Stimulated activated CD8-positive, alpha-beta memory T cell treated with anti-CD3 and anti-CD28 coated beads, Interleukin-15, amount 100 ng/mL, for 24 hours (primary cell): ENCODE results near the gene RNF133.

Experiments
- DNase-seq: peaks from one replicate; pipeline ENCODE4 v3.0.0-alpha.2; 2020; ENCODE audit warnings: low read depth

The RNF133 gene, protein sequence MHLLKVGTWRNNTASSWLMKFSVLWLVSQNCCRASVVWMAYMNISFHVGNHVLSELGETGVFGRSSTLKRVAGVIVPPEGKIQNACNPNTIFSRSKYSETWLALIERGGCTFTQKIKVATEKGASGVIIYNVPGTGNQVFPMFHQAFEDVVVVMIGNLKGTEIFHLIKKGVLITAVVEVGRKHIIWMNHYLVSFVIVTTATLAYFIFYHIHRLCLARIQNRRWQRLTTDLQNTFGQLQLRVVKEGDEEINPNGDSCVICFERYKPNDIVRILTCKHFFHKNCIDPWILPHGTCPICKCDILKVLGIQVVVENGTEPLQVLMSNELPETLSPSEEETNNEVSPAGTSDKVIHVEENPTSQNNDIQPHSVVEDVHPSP

DNA sequence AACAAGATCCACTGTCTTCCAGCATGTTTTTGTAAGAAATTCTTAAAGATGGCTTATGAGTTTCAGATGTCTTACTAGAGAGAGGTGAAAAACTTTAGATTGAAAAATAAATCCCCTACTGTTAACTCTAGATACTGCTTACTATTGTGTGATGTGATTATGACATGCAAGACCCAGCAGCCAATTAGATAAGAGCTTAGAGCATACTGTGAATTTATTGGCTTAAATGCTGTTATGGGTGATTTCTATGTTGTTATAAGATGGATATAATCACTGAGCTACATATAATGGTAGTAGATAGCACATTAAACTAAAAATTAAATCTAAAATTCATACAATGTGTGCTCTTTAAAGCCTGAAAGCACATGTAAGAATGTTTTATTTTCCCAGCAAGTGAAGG is at the start of gene RNF133:
RNF133 (minus strand) TSS at position 101 of the 400 bp plus-strand sequence. CDS start 199 bp downstream, outside the sequence.
- no peak for DNase-seq

DNA sequence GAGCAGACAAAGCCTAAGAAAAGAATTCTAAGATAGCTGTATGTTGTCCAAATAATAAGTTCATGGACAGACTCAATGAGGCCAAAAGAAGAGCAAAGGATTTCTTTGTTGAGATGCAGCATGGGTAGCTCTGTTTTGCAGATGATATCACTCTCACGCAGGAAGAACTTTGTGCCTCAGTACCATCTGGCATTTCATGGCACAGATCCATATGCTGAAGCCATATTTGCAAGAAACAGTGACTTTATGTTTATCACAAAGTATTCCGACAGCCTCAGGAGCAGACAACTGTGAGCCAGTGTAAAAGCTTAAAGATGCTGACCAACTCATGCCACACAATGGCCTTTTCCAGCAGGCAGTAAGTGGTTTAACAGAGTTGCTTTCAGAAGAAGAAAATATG is 49.3 kb upstream of the RNF133 start:
- DNase-seq = no peak

DNA sequence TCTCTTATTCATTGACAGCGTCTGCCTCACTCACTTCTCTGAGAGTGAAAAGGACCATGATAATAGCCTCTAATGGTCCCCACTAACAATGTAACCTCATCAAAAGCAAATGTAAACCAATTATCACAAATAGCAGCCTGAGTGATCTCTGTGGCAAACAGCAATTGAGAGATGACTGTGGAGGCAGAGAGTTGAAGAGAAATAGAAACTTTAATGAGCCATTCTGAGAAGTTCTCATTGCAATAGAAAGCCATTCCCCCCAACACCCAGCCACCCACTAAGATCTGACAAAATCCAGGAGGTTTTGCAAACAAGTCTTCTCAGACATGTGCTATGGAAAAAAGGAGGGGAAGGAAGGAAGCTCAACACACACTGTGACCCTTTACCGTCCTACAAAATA is 48.0 kb upstream of the RNF133 start:
- DNase-seq = no peak

DNA sequence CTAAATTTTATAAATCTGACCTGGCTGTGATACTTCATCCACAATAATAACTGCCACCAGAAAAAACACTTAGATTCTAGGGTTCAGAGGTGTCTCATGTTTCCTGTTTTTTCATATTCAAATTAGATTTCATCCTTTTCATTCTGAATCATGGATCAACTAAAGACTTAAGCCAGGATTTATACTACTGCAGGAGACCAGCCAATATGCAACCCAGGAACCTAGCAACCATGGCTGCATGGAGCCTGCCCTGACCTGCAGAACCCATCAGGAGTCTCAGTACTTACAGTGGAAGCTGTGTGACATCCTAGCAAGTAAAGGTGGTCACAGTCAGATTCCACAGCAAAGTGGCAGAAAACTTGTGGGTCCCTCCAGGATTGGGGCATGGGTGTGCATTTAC is 44.3 kb upstream of the RNF133 start:
- no peak for DNase-seq

DNA sequence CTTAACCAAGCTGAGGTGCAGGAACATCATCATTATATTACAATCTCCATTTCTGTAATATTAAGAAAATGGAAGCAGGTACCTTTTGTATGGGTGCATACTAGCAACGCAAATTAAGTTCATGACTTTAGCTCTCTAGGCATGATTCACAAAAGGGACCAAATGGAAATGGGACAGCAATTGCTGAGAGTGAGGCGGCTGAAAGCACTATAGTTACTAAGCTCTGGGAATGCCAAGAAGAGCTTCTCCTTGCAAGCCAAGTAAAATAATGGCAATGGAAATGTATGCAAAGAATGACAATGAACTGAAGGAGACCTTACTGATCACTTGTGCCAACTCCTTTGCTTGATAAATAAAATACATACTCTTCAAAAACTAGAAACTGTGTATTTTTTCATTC is 40.0 kb upstream of the RNF133 start:
- no peak for DNase-seq

DNA sequence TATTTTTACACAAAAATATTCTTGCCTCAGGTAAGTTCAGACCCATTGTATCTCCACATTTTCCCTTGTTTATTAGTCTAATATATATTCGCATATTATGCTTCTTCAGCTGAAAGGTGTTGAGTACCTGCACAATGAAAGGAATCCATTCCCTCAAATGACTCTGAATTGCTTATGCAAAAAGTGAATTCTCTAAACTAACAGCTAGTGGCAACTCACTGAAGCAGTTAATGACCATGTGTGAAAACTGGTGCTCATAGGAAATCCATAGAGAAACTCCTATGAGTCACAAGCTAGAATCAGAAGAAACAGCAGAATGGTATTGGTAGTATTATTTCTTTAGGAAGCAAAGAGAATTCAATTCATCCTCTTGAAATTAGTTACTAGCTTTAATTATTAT is 37.3 kb upstream of the RNF133 start:
- DNase-seq = no peak

DNA sequence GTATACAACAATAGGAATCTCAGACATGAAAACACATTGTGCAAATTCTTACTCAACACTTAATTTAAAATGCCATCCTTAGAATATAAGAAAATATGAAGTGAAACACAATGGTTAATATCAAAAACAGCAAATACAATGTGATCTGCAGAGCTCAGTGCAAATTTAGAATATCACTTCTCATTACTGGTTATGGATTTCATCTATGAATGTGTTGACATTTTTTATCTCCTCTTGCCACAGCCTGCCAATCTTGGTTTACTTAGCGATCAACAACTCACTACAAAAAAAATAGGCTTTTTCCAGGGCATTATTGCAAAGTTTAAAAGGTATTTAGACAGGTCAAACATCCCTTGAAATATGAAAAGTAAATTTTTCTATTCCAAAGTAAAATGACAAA is 28.8 kb upstream of the RNF133 start:
- DNase-seq = no peak

DNA sequence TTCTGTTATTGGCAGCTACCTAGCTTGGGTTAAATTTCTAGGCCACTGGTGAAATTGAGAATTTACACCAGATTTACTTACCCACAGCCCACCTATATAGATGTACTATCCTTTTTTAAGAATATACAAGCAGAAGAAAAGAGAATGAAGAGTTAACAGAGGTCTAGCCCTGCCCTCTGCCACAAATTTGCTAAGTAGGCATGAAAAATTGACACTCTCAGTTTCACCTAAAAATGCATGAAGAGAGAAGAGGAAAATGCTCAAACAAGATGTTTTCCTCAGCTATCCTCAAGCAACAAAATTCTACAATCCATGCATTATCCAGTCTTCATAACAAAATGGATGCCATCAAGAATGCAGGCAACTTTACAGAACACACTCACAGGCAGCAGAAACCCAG is 28.4 kb upstream of the RNF133 start:
- no peak for DNase-seq

DNA sequence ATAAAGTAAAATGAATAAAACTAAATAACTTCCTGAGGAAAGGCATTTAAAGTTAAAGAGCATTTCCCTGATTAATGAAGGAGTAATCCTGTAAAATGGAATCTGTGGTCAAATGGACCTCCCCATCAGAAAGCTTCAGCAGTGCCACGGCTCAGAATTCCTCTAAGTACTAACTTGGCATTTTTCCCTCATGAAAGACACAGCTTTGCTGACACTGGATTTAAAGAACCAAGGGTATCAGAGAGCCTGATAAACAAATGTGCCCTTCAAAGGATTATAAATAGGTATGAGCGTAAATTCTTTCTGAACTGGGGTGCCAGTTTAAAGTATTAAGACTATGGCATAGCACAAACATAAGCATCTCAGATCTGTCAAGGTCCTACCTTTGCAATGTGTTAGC is 28.0 kb upstream of the RNF133 start:
- no peak for DNase-seq

DNA sequence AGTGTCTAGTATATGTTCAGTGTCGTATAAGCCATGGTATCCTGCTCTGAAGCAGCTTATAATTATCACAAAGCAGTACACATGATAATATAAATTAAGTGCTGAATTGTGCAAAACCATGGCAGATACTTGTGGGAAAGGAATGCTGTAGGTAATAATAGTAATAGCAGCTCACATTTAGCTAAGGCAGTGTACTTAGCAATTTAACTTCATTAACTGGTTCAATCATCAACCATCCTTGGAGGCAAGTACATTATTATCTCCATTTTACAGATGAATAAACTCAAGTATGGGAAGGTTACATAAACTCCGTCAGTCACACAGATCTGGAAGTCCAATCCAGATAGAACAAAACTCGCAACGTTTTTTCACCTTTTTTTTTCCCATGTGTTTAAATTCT is 25.4 kb upstream of the RNF133 start:
- no peak for DNase-seq

DNA sequence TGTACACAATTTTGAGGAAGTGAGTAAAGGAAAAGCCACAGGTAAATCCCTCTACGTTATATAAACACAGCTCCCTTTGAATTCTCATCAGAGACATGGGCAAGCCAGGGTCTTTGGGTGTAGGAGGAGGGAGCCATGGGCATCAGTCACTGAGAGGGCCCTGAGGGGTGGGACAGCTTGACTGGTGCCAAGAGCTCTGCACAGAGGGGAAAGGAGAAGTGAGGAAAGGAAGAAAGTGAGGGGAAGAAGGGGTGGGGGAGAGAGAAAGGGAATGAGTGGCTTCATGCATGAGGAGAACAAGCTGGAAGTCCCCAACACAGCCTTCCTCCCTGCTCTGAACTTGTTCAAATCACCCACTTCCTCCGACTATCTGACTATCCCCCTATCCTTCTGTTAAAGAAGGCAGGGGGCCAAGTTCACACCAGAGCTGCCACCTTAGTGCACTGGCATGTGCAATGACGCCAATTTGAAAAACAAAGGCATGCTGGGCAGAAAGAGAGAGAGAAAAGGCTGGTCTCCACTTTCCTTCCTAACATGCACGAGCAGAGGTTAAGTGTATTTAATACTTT is 20.2 kb upstream of the RNF133 start:
- DNase-seq = no peak

DNA sequence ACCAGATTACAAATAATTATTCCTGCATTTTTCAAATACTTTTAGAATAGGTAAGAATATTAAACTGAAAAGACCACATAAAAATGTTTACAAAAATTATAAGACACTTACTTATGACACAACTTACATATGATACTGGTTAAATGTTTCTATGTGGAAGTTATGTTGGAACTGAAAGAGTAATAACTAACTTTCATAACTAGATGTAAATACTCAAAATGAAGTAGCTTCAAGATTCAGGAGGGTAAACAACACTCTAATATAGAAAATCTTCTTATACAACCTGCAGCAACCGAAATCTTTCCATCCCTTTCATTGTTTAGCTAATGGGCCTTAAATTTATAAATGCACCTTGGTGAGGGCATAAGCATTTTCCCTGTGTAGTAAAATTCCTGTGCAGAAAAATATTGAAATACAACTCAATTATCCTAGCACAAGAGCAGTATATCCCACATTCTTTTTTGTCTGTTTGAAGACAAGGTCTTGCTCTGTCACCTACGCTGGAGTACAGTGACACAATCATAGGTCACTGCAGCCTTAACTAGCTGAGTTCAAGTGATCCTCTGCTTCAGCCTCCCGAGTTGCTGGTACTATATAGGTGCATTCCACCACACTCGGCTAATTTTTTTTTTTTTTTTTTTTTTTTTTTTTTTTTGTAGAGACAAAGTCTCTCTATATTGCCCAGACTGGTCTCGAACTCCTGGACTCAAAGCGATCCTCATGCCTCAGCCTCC is 18.6 kb upstream of the RNF133 start:
- DNase-seq = no peak

DNA sequence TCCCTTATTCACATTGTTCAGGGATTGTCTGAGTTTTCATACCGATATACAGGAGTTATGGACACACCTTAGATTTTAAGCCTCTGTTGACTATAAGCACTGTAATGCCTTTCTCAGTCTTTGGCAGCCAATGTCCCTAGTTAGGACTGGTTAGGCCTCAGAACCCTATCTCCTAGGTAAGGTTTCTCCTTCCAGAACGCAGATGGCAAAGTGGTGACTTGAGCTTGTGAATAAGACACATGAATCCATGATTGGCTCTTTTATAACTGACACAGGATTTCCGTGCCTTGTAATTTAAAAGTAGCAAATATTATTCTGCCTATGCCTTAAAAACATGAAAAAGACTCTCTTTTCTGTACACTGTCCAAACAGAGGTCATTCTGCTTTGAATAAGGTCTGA is 16.3 kb upstream of the RNF133 start:
- DNase-seq = no peak

DNA sequence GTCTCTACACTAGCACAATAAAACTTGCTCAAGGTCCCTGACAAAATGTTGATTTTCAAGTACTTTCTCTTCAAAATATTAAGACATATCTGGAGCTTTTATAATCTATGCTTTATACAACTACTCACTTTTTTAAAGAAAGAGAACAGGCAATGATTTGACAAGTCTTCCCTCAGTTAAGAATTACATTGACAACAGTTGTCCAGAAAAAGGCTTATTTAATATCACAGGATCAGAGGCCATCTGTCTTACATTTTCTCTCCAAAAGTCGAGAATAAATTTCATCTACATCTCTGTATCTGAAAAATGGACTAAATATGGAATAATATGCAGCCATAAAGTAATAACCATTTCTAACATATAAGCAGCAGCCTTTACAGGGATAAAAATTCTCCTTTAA is 12.0 kb upstream of the RNF133 start:
- no peak for DNase-seq

DNA sequence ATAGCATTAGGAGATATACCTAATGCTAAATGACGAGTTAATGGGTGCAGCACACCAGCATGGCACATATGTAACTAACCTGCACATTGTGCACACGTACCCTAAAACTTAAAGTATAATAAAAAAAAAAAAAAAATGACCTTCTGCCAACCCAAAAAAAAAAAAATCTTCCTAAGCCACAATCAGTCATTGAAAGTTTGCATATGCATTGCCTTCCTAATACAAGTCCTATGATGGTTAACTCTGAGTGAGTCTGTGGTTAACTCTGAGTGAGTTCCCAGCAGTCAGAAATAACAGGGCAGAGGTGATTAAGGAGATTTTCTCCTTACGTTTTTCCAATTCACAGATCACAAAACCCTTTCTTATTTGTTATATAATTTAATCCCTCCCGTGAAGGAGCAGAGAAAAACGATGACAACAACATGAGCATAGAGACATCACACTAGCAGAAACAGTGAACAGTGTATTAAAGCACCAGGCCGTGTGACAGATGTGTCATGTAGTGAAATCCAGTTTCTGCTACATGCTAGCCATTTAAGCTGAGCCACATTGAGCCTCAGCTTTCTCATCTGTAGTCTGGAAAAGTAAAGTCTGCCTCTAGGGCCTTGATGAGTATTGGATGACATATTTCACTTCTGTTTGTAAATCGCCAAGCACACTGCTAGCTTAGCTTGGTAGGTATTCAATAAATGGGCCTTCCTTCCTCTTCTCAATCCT is 11.2 kb upstream of the RNF133 start:
- DNase-seq = no peak

DNA sequence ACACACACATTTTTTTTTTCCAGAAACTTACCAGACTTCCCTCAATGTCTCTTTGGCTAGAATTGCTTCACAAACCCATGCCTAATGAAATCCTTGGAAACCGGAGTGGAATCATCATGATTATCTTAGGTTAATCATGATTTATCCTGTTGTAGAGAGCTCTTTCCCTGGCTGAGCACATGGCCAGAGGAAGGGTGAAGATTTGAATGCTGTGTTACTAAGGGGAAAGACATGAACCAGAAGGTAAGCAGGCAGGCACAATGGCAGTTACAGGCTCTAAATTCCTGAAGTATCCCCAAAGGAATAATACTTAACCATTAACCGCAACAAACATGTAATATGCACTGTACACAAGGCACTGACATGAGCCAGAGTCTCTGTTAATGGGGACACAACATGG is 7.9 kb upstream of the RNF133 start:
- no peak for DNase-seq

DNA sequence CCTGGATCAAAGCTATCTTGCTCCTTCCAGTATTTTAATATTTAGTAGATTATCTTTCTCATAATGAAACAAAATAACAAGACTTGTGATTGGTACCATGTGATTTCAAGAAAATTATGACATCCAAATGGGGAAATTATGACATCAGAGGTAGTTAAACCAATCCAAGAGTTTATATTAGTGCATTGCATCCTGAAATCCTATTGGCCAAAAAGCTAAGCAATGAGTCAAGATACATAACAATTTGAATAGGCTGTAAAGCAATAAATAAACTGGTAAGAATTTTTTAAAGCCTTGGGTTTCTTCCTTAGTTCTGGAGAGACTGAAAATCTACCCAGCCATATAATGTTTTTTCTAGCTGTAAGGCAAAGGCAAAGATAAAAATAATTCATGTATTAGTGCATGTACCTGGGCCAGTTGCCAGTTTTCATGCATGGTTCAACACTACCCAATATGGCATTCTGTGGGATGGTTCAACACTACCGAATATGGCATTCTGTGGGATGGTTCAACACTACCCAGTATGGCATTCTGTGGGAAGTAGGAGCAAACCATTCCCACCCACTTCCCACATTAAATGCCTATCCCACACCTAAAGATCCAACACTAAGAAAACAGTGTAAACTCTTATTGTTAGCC is 4.1 kb upstream of the RNF133 start, which contains the start of gene RNF148:
RNF148 (minus strand) TSS at position 51 of the 639 bp plus-strand sequence. CDS start 172 bp downstream, outside the sequence.
- no peak for DNase-seq

DNA sequence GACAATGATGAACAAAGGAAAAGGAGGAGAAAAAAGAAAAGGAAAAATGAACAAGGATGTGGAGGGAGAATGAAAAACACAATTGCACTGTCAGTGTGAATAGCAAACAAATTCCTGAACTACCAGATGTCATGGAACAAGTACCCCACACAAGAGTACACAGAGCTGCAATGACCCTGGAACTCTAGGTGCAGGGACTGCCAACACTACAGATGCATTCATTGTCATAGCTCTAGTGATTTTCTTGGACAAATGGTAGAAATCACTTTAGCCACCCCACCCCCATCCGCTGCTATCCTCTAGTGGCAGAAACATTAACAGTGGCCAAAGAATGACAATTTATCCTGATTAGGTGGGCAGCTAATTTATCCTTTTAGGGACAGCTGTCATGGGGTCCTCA is 3.1 kb downstream of the RNF133 start:
- no peak for DNase-seq

DNA sequence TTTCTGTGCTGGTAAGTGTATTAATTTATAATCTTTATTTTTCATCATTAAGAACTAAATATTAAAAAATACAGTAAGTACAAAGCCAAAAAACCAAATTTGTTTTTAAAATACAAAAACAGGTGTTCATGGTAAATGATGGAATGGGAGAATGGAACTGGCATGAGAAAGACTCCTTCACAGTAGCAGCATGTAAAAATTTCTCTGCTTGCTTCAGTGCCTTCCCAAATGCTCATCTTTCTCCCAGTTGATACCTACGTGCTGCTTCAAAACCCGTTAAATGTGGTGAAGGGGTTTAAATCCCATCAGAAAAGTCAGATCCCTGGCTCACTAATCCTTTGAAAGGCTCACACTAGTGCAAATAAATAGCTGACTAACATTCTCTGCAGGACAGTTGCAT is 4.2 kb downstream of the RNF133 start:
- no peak for DNase-seq

DNA sequence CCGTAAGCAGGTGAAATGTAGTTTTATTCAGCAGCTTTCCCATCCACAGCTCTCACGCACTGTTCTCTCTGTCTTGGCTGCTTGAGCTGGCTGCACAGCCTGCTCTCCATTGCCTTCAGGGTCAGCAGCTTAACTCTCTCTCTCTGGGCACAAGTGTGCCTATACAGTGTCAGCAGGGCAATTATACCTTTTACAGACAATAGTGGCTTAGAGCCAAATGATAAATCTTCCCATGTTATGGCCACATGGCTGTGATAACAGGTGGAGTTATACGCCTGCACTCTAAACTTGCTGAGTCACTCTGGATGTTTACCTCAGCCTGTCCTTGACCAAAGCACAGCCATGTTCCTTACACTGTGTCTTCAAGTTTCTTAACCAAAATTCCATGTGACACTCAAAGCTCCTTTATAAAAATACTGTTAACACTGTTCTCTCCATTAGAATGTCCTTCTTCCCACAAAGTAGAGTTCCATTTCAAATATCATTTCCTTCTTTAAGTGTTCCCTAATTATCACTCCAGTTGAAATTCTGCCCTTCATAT is 6.1 kb downstream of the RNF133 start:
- no peak for DNase-seq

DNA sequence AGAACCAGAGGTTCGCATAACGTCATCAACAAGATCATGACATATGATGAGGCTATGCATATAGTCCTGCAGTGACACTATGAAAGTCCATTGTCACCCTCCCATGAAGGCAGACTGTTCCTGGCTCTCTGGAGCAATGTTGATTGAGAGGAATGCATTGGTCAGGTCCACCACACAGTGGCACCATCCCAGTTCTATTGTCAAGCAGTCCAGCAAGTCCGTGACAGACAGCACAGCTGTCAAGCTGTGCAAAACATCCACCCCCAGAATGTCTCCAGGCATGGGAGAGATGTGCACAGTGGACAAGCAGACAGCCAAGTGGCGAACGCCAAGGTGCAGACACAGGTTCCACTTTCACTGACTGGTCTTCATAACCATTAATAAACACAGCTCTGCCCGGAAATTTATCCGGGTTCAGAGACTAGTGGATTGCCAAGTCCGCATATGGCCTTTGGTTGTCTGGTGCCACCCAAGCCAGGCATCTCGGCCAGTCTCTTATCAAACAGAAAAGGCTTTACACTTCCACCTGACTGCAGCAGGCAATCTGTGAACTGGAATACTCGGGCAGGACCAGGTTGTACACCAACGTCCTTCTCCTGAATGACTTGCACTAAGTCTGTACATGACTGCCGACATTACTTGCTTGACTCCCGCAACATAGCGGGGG is 7.2 kb downstream of the RNF133 start:
- DNase-seq = no peak
